Tibial artery (tissue), 4 donors: ENCODE measurements around the gene DAG1.

Experiments used
- DNase-seq, 2 donors: peaks; one replicate each; pipeline ENCODE4 v3.0.0-alpha.2; 2019
- H3K27ac ChIP-seq, 2 donors: fragments of 200-600 bp; sonication (generic) in 1 of 2; 1 replicate in 1 of 2; 2 replicates in 1 of 2; pipeline ENCODE4 v1.5.1; 2018 to 2019; ENCODE audit warnings: mild to moderate bottlenecking in 1 of 2
- H3K27me3 ChIP-seq, 2 donors: fragments of 200-600 bp; sonication (generic) in 1 of 2; one replicate each; pipeline versions ENCODE4 v1.5.1 to v1.6.0; 2016 to 2019
- H3K36me3 ChIP-seq, 3 donors: fragments of 200-600 bp; sonication (generic) in 2 of 3; one replicate each; pipeline ENCODE4 v1.5.1; 2016 to 2019; ENCODE audit warnings: mild to moderate bottlenecking in 2 of 3
- H3K4me1 ChIP-seq, 4 donors: fragments of 200-600 bp; sonication (generic) in 2 of 4; 1 replicate in 3 of 4; 2 replicates in 1 of 4; pipeline ENCODE4 v1.5.1; 2016 to 2019
- H3K4me3 ChIP-seq, 2 donors: fragments of 200-600 bp; sonication (generic) in 1 of 2; 1 replicate in 1 of 2; 2 replicates in 1 of 2; pipeline ENCODE4 v1.5.1; 2018 to 2019; ENCODE audit warnings: mild to moderate bottlenecking in 2 of 2
- H3K9me3 ChIP-seq, 3 donors: fragments of 200-600 bp; sonication (generic) in 1 of 3; one replicate each; pipeline ENCODE4 v1.5.1; 2016 to 2019
- intact Hi-C: fragments of 100-400 bp; cut with DNase I; formaldehyde crosslinking; loops from one replicate; pipeline ENCODE4 v1.15.0; 2023; ENCODE audit warnings: low total_unique reads
- TF ChIP-seq, protein P1 (sequence below), 2 experiments: fragments of 200-600 bp in 1 of 2; fragments of 450-650 bp in 1 of 2; IDR thresholded peaks; one replicate each; pipeline ENCODE4 v1.5.1; 2017 to 2019; ENCODE audit warnings: antibody characterized with exemption in 2 of 2, mild to moderate bottlenecking in 1 of 2, moderate library complexity in 1 of 2

Gene DAG1

DNA sequence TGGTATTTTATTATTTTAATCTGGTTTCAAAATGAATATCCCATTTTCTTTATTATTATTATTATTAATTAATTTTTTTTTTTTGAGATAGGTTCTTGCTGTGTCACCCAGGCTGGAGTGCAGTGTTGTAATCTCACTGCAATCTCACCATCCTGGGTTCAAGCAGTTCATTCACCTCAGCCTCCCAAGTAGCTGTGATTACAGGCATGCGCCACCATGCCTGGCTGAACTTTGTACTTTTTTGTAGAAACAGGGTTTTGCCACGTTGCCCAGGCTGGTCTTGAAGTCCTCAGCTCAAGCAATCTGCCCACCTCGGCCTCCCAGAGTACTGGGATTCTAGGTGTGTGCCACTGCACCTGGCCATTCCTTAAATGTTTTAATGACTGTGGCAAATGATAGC is 28.6 kb downstream of the DAG1 start:
- Histone ChIP-seq H3K9me3 (no peaks in the 10 kb centered on the region), H3K36me3 (peaks cover 0 to 4% (median 3%) of the 10 kb centered on the region in 3 donors), H3K4me3 (no peak overlapping the region), H3K4me1 (peaks cover 0 to 76% (median 36%) of the 10 kb centered on the region in 4 donors), H3K27me3 (no peaks in the 10 kb centered on the region), H3K27ac (peak overlapping the region; percentile 5 to 34)
- DNase-seq = no peak
- TF ChIP-seq, protein P1, sequence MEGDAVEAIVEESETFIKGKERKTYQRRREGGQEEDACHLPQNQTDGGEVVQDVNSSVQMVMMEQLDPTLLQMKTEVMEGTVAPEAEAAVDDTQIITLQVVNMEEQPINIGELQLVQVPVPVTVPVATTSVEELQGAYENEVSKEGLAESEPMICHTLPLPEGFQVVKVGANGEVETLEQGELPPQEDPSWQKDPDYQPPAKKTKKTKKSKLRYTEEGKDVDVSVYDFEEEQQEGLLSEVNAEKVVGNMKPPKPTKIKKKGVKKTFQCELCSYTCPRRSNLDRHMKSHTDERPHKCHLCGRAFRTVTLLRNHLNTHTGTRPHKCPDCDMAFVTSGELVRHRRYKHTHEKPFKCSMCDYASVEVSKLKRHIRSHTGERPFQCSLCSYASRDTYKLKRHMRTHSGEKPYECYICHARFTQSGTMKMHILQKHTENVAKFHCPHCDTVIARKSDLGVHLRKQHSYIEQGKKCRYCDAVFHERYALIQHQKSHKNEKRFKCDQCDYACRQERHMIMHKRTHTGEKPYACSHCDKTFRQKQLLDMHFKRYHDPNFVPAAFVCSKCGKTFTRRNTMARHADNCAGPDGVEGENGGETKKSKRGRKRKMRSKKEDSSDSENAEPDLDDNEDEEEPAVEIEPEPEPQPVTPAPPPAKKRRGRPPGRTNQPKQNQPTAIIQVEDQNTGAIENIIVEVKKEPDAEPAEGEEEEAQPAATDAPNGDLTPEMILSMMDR (IDR thresholded peaks at IDR 0.05) = no peak
- intact Hi-C loops = no loop called here

- H3K27me3 ChIP-seq = no peaks in the 10 kb centered on the region
- H3K9me3 ChIP-seq = no peaks in the 10 kb centered on the region
- H3K27ac ChIP-seq = peak overlapping the region; percentile 80 to 82
- peaks cover 0 to 59% (median 27%) of the 10 kb centered on the region in 4 donors for H3K4me1 ChIP-seq
- TF ChIP-seq, protein P1 (IDR thresholded peaks at IDR 0.05) = no peak
- no peak overlapping the region for H3K4me3 ChIP-seq
- no peak for DNase-seq
- peaks cover 0 to 4% (median 3%) of the 10 kb centered on the region in 3 donors for H3K36me3 ChIP-seq
- intact Hi-C loops = no loop called here
Observed at GRCh38 chr3:49500205-49500731, 30.2 kb downstream of the DAG1 start.

DNA sequence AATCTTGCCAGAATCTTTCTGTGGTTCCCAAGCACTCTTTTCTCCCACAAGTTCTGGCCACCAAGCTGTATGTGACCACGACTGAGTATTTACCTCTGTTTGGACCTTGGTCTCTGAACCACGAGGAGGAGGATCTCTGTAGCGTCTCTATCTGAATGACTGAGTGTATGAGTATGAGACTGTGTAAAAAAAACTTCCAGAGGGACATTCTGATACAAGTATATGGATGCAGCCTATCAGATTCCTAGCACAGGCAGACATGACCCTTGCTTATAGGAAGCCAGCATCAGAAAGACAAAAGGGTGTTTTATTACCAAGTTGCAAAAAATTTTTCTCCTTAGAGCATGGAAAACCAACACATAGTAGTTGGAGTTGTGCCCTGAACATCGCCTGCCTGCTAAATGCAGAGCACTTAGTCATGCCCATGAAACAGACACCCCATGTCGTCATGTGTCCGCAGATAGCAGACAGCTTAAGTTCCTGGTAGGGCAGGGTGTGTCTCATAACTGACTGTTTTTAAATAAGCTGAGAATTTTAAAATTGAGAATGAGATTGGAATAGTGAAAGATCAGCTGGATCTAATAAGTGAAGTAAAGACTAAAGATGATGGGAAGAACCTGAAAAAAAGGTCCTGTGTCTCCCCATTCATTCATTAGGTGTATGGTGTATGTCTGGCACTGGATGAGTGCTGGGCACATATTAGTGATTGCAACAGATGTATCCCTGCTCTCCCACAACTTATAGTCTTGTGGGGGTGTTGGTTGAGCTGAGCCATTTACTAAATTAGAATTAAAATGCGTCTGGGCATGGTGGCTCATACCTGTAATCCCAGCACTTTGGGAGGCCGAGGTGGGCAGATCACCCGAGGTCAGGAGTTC is 30.9 kb downstream of the DAG1 start:
- DNase-seq = peak; percentile 84 to 90
- TF ChIP-seq, protein P1 (IDR thresholded peaks at IDR 0.05) = no peak
- H3K27ac ChIP-seq = peak overlapping the region; percentile 80 to 82
- peaks cover 0 to 52% (median 26%) of the 10 kb centered on the region in 4 donors for H3K4me1 ChIP-seq
- H3K9me3 ChIP-seq = no peaks in the 10 kb centered on the region
- peak overlapping the region in 1 of 2 donors; percentile 7 for H3K4me3 ChIP-seq
- H3K27me3 ChIP-seq = no peaks in the 10 kb centered on the region
- intact Hi-C loops = no loop called here
- peaks cover 0 to 4% (median 3%) of the 10 kb centered on the region in 3 donors for H3K36me3 ChIP-seq

DNA sequence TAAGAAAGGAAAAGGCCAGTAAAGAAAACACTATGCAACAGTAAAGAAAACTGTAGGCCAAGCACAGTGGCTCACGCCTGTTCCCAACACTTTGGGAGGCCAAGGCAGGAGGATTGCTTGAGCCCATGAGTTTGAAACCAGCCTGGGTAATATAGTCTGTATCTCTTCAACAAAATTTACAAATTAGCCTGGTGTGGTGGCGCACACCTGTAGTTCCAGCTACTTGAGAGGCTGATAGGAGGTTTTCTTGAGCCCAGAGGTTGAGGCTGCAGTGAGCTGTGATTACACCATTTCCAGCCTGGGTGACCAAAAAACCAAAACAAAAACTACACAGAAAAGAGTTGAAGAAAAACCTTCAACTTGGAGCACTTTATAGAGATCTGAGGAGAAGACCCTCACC is 31.8 kb downstream of the DAG1 start:
- TF ChIP-seq, protein P1 (IDR thresholded peaks at IDR 0.05) = no peak
- intact Hi-C loops = no loop called here

DNA sequence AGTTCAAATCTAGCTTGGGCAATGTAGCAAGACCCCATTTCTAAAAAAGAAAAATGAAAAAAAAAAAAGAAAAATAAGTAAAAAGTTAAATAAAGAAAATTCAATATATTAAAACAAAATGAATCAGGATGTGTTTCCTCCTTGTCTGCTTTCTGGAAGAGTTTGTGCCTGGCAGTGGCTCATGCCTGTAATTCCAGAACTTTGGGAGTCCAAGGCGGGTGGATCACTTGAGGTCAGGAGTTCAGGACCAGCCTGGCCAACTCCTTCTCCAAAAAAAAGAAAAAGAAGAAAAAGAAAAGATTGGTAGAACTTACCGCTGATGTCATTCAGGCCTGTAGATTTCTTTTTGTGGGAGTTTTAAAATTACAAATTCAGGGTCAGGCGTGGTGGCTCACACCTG is 36.8 kb downstream of the DAG1 start:
- TF ChIP-seq, protein P1 (IDR thresholded peaks at IDR 0.05) = no peak
- Histone ChIP-seq H3K27me3 (no peaks in the 10 kb centered on the region), H3K27ac (peak overlapping the region in 1 of 2 donors; percentile 15), H3K36me3 (peaks cover 19 to 21% (median 19%) of the 10 kb centered on the region in 3 donors), H3K4me1 (peaks cover 0 to 10% (median 3%) of the 10 kb centered on the region in 4 donors), H3K9me3 (no peaks in the 10 kb centered on the region), H3K4me3 (no peak overlapping the region)
- intact Hi-C loops = no loop called here
- DNase-seq = no peak

More for the DNA sequence above, 31.8 kb downstream of the DAG1 start:
- Histone ChIP-seq H3K27ac (peak overlapping the region; percentile 80 to 82), H3K36me3 (peaks cover 0 to 4% (median 3%) of the 10 kb centered on the region in 3 donors), H3K9me3 (no peaks in the 10 kb centered on the region), H3K4me1 (peaks cover 0 to 47% (median 28%) of the 10 kb centered on the region in 4 donors), H3K27me3 (no peaks in the 10 kb centered on the region), H3K4me3 (no peak overlapping the region)
- no peak for DNase-seq
